ENCODE results near the gene MYL1.

The MYL1 gene

DNA sequence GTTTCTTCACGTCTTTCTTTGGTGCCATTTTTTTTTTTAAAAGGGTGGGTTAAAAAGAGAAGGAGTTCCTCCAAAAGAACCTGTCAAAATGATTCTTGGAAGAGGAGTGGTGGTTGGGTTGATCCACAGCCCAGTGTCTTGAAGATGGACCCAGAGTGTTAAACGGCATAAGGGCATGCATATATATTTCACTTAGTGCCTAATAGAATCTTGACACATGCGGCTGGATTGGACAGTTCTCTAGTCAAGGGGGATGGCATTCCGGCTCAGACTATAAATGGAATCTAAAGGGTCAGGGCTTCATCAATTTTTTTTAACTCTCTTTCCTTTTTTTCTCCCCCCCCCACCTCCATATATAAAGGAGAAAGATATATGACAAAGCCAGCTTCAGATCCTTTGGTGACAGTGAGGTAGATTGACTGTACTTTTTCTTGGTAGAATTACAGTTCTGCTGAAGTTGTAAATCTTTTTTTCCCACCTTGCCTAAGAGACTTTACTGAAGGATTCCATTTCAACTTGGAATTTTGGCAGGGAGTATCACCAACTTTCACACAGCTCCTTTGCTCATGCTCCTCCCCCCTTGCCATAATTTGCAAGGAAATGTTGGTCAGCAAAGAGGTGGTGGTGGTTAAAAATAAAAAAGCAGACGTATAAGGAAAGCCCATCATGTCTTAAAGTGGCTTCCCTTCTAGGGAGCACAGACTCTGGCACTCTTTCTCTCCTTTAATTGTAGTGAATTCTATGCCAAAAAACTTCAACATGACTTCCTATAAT lies at the start of gene MYL1:
Gene MYL1, minus strand, starts transcription at position 160 of the 774 bp plus-strand sequence. Its CDS starts 132 bp downstream, at position 28.
- Histone ChIP-seq H3K4me3 (ENCODE audit: low read depth in 1 of 2, low read length in 2 of 2) (no peak within 1 kb of the TSS), H3K9ac (ENCODE audit: low read depth in 1 of 2, low read length in 2 of 2) (no peak within 1 kb of the TSS), H3K27me3 (ENCODE audit: control insufficient read depth in 1 of 2, insufficient read depth in 2 of 2, low read length in 2 of 2) (no peaks in the 10 kb centered on the region)

DNA sequence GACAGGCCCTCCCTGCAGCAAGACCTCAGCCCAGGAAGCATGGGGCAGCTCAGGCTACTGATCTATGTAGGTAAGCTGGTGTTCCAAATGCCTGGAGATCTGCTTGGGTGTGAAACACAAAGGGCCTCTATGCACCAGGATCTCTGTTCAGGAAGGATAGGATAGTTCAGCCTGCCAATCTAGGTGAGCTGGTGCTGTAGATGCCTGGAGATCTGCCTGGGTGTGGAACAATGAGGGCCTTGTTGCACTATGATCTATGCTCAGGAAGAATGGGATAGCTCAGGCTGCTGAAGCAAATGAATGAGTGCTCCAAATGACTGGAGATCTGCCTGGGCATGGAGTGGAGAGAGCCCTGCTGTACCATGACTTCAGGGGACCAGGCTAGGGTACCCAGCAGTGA lies 48.9 kb upstream of the MYL1 start:
- no peaks in the 10 kb centered on the region for H3K36me3 ChIP-seq (ENCODE audit: control insufficient read depth in 1 of 2, insufficient read depth in 2 of 2, low read length in 2 of 2)
- no peak overlapping the region for H3K9ac ChIP-seq (ENCODE audit: low read depth in 1 of 2, low read length in 2 of 2)
- H3K9me3 ChIP-seq (ENCODE audit: control insufficient read depth in 1 of 2, low read length in 2 of 2), result no peaks in the 10 kb centered on the region
- no peaks in the 10 kb centered on the region for H3K4me1 ChIP-seq (ENCODE audit: control insufficient read depth in 1 of 2, insufficient read depth in 2 of 2, low read length in 2 of 2)
- no peaks in the 10 kb centered on the region for H3K27me3 ChIP-seq (ENCODE audit: control insufficient read depth in 1 of 2, insufficient read depth in 2 of 2, low read length in 2 of 2)
- H3K27ac ChIP-seq (ENCODE audit: low read depth, low read length), result no peak overlapping the region
- no peak overlapping the region for H3K4me3 ChIP-seq (ENCODE audit: low read depth in 1 of 2, low read length in 2 of 2)

More for the DNA sequence above, at the start of gene MYL1:
- no peaks in the 10 kb centered on the region for H3K4me1 ChIP-seq (ENCODE audit: control insufficient read depth in 1 of 2, insufficient read depth in 2 of 2, low read length in 2 of 2)
- H3K27ac ChIP-seq (ENCODE audit: low read depth, low read length), result no peak within 1 kb of the TSS
- no peaks in the 10 kb centered on the region for H3K9me3 ChIP-seq (ENCODE audit: control insufficient read depth in 1 of 2, low read length in 2 of 2)
- no peaks in the 10 kb centered on the region for H3K36me3 ChIP-seq (ENCODE audit: control insufficient read depth in 1 of 2, insufficient read depth in 2 of 2, low read length in 2 of 2)

DNA sequence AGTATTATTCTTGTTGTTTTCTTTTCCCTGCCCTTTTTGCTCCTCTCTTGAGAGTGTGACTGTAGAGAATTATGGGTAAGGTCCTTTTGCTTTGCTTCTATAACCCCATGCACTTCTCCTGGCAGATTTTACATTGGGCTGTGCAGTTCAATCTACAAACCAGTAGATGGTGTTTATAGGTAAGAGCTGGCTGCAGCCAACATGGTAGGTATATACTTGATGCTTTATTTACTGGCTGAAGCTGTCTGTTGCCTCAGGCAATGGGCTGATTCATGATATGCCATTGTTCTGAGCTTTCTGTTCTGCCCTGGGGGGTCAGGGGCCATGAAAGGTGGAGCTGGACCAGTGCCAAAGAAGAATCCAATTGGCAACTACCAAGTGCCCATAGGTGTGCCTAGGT lies 48.3 kb upstream of the MYL1 start:
- Histone ChIP-seq H3K36me3 (ENCODE audit: control insufficient read depth in 1 of 2, insufficient read depth in 2 of 2, low read length in 2 of 2) (no peaks in the 10 kb centered on the region), H3K4me3 (ENCODE audit: low read depth in 1 of 2, low read length in 2 of 2) (no peak overlapping the region), H3K27ac (ENCODE audit: low read depth, low read length) (no peak overlapping the region), H3K9ac (ENCODE audit: low read depth in 1 of 2, low read length in 2 of 2) (no peak overlapping the region), H3K4me1 (ENCODE audit: control insufficient read depth in 1 of 2, insufficient read depth in 2 of 2, low read length in 2 of 2) (no peaks in the 10 kb centered on the region), H3K27me3 (ENCODE audit: control insufficient read depth in 1 of 2, insufficient read depth in 2 of 2, low read length in 2 of 2) (no peaks in the 10 kb centered on the region), H3K9me3 (ENCODE audit: control insufficient read depth in 1 of 2, low read length in 2 of 2) (no peaks in the 10 kb centered on the region)

DNA sequence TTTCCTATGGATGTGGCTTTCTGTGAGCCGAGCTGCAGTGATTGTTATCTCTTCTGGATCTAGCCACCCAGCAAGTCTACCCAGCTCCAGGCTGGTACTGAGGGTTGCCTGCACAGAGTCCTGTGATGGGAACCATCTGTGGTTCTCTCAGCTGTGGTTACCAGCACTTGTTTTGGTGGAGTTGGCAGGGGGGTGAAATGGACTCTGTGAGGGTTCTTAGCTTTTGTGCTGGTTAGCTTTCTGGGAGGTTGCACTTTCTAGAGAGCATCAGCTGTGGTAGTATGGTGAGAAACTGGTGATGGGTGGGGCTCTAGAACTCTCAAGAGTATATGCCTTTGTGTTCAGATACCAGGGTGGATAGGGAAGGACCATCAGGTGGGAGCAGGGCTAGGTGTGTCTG lies 45.4 kb upstream of the MYL1 start:
- no peaks in the 10 kb centered on the region for H3K4me1 ChIP-seq (ENCODE audit: control insufficient read depth in 1 of 2, insufficient read depth in 2 of 2, low read length in 2 of 2)
- H3K4me3 ChIP-seq (ENCODE audit: low read depth in 1 of 2, low read length in 2 of 2), result no peak overlapping the region
- no peaks in the 10 kb centered on the region for H3K27me3 ChIP-seq (ENCODE audit: control insufficient read depth in 1 of 2, insufficient read depth in 2 of 2, low read length in 2 of 2)
- no peak overlapping the region for H3K9ac ChIP-seq (ENCODE audit: low read depth in 1 of 2, low read length in 2 of 2)
- no peak overlapping the region for H3K27ac ChIP-seq (ENCODE audit: low read depth, low read length)
- no peaks in the 10 kb centered on the region for H3K9me3 ChIP-seq (ENCODE audit: control insufficient read depth in 1 of 2, low read length in 2 of 2)
- H3K36me3 ChIP-seq (ENCODE audit: control insufficient read depth in 1 of 2, insufficient read depth in 2 of 2, low read length in 2 of 2), result no peaks in the 10 kb centered on the region

DNA sequence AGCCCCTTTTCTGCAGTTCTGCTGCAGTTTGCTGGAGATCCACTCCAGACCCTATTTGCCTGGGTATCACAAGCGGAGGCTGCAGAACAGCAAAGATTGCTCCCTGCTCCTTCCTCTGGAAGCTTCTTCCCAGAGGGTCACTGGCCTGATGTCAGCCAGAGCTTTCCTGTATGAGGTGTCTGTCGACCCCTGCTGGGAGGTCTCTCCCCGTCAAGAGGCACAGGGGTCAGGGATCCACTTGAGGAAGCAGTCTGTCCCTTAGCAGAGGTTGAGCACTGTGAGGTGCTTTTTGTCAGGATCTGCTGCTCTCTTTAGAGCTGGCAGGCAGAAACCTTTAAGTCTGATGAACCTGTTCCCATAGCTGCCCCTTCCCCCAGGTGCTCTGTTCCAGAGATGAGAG lies 42.0 kb upstream of the MYL1 start:
- H3K27me3 ChIP-seq (ENCODE audit: control insufficient read depth in 1 of 2, insufficient read depth in 2 of 2, low read length in 2 of 2), result no peaks in the 10 kb centered on the region
- H3K9me3 ChIP-seq (ENCODE audit: control insufficient read depth in 1 of 2, low read length in 2 of 2), result no peaks in the 10 kb centered on the region
- H3K4me1 ChIP-seq (ENCODE audit: control insufficient read depth in 1 of 2, insufficient read depth in 2 of 2, low read length in 2 of 2), result no peaks in the 10 kb centered on the region
- H3K36me3 ChIP-seq (ENCODE audit: control insufficient read depth in 1 of 2, insufficient read depth in 2 of 2, low read length in 2 of 2), result no peaks in the 10 kb centered on the region
- no peak overlapping the region for H3K9ac ChIP-seq (ENCODE audit: low read depth in 1 of 2, low read length in 2 of 2)
- H3K27ac ChIP-seq (ENCODE audit: low read depth, low read length), result no peak overlapping the region
- no peak overlapping the region for H3K4me3 ChIP-seq (ENCODE audit: low read depth in 1 of 2, low read length in 2 of 2)

DNA sequence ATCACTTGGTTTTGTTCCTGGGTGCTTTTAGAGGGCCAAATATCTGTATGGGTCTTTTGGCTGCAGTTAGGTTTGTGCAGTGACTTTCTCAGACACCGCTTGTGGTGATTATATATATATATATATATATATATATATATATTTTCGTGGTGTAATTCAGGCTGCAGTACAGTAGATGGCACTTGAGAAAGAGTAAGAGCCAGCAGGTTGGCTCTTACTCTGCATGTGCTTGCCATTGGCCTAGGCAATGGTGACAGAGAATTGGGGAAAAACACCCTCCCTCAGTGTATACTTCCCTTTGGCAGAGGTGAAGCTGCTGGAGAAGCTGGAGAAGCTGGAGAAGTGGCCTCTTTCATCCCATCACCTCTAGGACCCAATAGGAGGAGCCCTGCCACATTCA lies 22.2 kb upstream of the MYL1 start:
- Histone ChIP-seq H3K36me3 (ENCODE audit: control insufficient read depth in 1 of 2, insufficient read depth in 2 of 2, low read length in 2 of 2) (no peaks in the 10 kb centered on the region), H3K4me3 (ENCODE audit: low read depth in 1 of 2, low read length in 2 of 2) (no peak overlapping the region), H3K9ac (ENCODE audit: low read depth in 1 of 2, low read length in 2 of 2) (no peak overlapping the region), H3K4me1 (ENCODE audit: control insufficient read depth in 1 of 2, insufficient read depth in 2 of 2, low read length in 2 of 2) (no peaks in the 10 kb centered on the region), H3K9me3 (ENCODE audit: control insufficient read depth in 1 of 2, low read length in 2 of 2) (peaks cover 0 to 2% of the 10 kb centered on the region in 2 donors), H3K27ac (ENCODE audit: low read depth, low read length) (no peak overlapping the region), H3K27me3 (ENCODE audit: control insufficient read depth in 1 of 2, insufficient read depth in 2 of 2, low read length in 2 of 2) (no peaks in the 10 kb centered on the region)

DNA sequence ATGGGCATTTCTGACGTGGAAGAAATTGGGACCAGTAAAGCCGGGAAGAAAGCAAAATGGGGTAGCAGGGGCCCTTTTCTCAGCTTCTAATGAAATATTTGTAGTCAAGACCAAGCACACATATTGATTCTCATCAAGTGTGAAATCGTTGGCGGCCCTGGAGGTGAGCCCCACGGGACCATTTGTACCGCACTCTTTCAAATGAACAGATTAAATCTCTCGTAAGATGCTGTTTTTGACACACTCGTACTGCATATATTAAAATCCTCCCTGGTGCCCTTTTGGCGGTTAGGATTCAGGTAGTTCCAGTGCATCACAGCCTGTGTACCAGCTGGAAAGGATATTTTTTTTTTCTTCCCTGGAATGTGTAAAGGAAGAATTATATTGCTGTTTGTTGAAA lies 9.9 kb upstream of the MYL1 start:
- Histone ChIP-seq H3K36me3 (ENCODE audit: control insufficient read depth in 1 of 2, insufficient read depth in 2 of 2, low read length in 2 of 2) (no peaks in the 10 kb centered on the region), H3K4me1 (ENCODE audit: control insufficient read depth in 1 of 2, insufficient read depth in 2 of 2, low read length in 2 of 2) (no peaks in the 10 kb centered on the region), H3K27ac (ENCODE audit: low read depth, low read length) (no peak overlapping the region), H3K27me3 (ENCODE audit: control insufficient read depth in 1 of 2, insufficient read depth in 2 of 2, low read length in 2 of 2) (no peaks in the 10 kb centered on the region), H3K4me3 (ENCODE audit: low read depth in 1 of 2, low read length in 2 of 2) (no peak overlapping the region), H3K9ac (ENCODE audit: low read depth in 1 of 2, low read length in 2 of 2) (no peak overlapping the region), H3K9me3 (ENCODE audit: control insufficient read depth in 1 of 2, low read length in 2 of 2) (no peaks in the 10 kb centered on the region)

DNA sequence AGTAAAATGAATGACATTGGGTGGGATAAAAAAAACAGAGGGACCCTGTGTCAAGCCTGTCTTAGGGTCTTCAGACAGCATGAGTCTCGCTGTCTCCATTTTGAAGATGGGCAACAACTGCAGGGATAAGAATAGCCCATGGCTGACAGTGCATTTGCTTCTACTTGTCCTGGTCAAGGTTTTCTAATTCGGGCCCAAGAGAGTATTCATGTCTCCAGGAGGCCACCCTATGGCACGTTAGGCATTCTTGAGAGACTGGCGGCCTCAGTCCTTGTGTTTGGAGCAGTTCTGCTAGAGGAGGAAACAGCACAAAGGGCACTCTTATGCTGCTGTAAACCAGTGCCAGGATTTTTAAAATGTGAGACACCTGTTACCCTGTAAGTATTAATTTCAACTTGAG lies 9.5 kb upstream of the MYL1 start:
- H3K4me1 ChIP-seq (ENCODE audit: control insufficient read depth in 1 of 2, insufficient read depth in 2 of 2, low read length in 2 of 2), result no peaks in the 10 kb centered on the region
- H3K9ac ChIP-seq (ENCODE audit: low read depth in 1 of 2, low read length in 2 of 2), result no peak overlapping the region
- no peak overlapping the region for H3K4me3 ChIP-seq (ENCODE audit: low read depth in 1 of 2, low read length in 2 of 2)
- no peaks in the 10 kb centered on the region for H3K27me3 ChIP-seq (ENCODE audit: control insufficient read depth in 1 of 2, insufficient read depth in 2 of 2, low read length in 2 of 2)
- H3K9me3 ChIP-seq (ENCODE audit: control insufficient read depth in 1 of 2, low read length in 2 of 2), result no peaks in the 10 kb centered on the region
- H3K27ac ChIP-seq (ENCODE audit: low read depth, low read length), result no peak overlapping the region
- no peaks in the 10 kb centered on the region for H3K36me3 ChIP-seq (ENCODE audit: control insufficient read depth in 1 of 2, insufficient read depth in 2 of 2, low read length in 2 of 2)

DNA sequence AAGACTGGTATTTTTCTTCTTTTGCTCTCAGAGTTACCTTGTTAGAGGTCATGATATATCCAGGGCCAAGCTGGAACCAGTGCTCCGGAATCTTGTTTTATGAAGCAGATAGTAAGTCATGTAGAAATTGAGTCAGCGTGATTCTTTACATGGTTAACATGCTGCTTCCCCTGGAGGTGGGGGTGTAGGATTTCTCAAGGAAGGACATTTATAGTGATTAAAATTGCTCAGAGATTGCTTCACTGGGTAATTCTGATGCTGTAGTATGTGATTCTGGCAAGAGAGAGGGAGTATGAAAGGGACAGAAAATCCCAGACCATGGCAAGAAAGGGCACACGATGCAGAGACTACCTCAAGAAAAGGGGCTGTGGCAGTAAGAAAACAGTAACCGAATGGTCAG lies 8.0 kb upstream of the MYL1 start:
- H3K36me3 ChIP-seq (ENCODE audit: control insufficient read depth in 1 of 2, insufficient read depth in 2 of 2, low read length in 2 of 2), result no peaks in the 10 kb centered on the region
- H3K27ac ChIP-seq (ENCODE audit: low read depth, low read length), result no peak overlapping the region
- H3K9ac ChIP-seq (ENCODE audit: low read depth in 1 of 2, low read length in 2 of 2), result no peak overlapping the region
- no peaks in the 10 kb centered on the region for H3K27me3 ChIP-seq (ENCODE audit: control insufficient read depth in 1 of 2, insufficient read depth in 2 of 2, low read length in 2 of 2)
- H3K4me3 ChIP-seq (ENCODE audit: low read depth in 1 of 2, low read length in 2 of 2), result no peak overlapping the region
- H3K4me1 ChIP-seq (ENCODE audit: control insufficient read depth in 1 of 2, insufficient read depth in 2 of 2, low read length in 2 of 2), result no peaks in the 10 kb centered on the region
- no peaks in the 10 kb centered on the region for H3K9me3 ChIP-seq (ENCODE audit: control insufficient read depth in 1 of 2, low read length in 2 of 2)

DNA sequence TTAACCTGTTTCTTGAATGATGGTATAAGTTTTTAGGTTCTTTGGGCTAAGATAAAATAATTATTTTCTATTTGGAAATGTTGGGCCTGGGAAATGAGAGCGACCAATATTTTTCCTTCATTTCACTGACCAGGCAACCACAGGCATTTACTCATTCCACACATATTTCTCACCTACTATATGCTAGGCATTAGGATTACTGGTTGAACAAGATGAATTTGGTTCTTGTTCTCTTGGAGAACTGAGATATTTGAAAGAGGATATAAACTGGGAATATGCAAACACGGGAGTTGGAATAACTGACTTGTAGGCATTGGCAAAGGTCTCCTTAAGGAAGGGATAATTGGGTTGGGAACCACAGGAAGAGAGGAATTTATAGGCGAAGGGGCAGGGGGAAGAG lies 3.9 kb upstream of the MYL1 start:
- no peak overlapping the region for H3K9ac ChIP-seq (ENCODE audit: low read depth in 1 of 2, low read length in 2 of 2)
- no peak overlapping the region for H3K4me3 ChIP-seq (ENCODE audit: low read depth in 1 of 2, low read length in 2 of 2)
- H3K4me1 ChIP-seq (ENCODE audit: control insufficient read depth in 1 of 2, insufficient read depth in 2 of 2, low read length in 2 of 2), result no peaks in the 10 kb centered on the region
- H3K27ac ChIP-seq (ENCODE audit: low read depth, low read length), result no peak overlapping the region
- no peaks in the 10 kb centered on the region for H3K9me3 ChIP-seq (ENCODE audit: control insufficient read depth in 1 of 2, low read length in 2 of 2)
- no peaks in the 10 kb centered on the region for H3K36me3 ChIP-seq (ENCODE audit: control insufficient read depth in 1 of 2, insufficient read depth in 2 of 2, low read length in 2 of 2)
- no peaks in the 10 kb centered on the region for H3K27me3 ChIP-seq (ENCODE audit: control insufficient read depth in 1 of 2, insufficient read depth in 2 of 2, low read length in 2 of 2)

Measured in duodenal mucosa (tissue), 2 donors.